HepG2 (cell line): ENCODE results near the gene SCGB3A1. TPM values are rescaled to one million over a fixed set of nuclear protein-coding genes. Genes with fewer than 3 reads are reported as not detected.

ENCODE experiments used
- ATAC-seq: fragments of 200-7000 bp; cut with Tn5 transposase; 3 replicates; pipeline ENCODE4 v1.9.1; 2020; ENCODE audit warnings: mild to moderate bottlenecking, moderate library complexity
- BruUV-seq: library from RNA; stranded (reverse); fragments of 400-500 nt; replicated peaks from 2 replicates; lab custom pipeline; 2021; lab: Mats Ljungman, UMichigan
- CTCF ChIA-PET: fragments of 300-600 bp; formaldehyde crosslinking; extraction: SDS; loops from one replicate; lab custom pipeline; 2021; ENCODE audit warnings: low total read pairs, inconsistent platforms, low intra/inter-chr PET ratio; lab: Yijun Ruan, JAX
- POLR2A ChIA-PET: fragments of 350-600 bp; sonication (Branson Sonifier 250); formaldehyde crosslinking; loops from one replicate; lab custom pipeline; 2020; ENCODE audit warnings: antibody characterized with exemption, inconsistent platforms; lab: Yijun Ruan, JAX
- DNase-seq: peaks from one replicate; pipeline ENCODE4 v3.0.0-alpha.2; 2015; ENCODE audit warnings: low spot score
- FAIRE-seq: peaks from 3 replicates; lab custom pipeline; 2011; peaks lifted over from hg19 to GRCh38; lab: Jason Lieb, UNC
- H2AFZ ChIP-seq: one replicate; pipeline ENCODE4 v1.6.1; 2011; ENCODE audit warnings: low read length, inconsistent platforms
- H3K27ac ChIP-seq: fragments of 300-600 bp; 3 replicates; pipeline ENCODE4 v1.8.0; 2011; ENCODE audit warnings: mixed run types, mild to moderate bottlenecking, mixed read lengths, low read length, inconsistent platforms; ENCODE audit not compliant: insufficient read depth; ENCODE audit errors: extremely low read length
- H3K27me3 ChIP-seq, 2 experiments: fragments of 200-600 bp in 1 of 2; 2 replicates in 1 of 2; 3 replicates in 1 of 2; pipeline versions ENCODE4 v1.6.0 to v1.8.0; 2011; ENCODE audit warnings: low read length in 2 of 2, mild to moderate bottlenecking in 2 of 2, moderate library complexity in 2 of 2, inconsistent platforms in 1 of 2; ENCODE audit not compliant: insufficient read depth in 2 of 2, control insufficient read depth in 1 of 2
- H3K36me3 ChIP-seq, 2 experiments: fragments of 200-600 bp in 1 of 2; replicated peaks in 1 of 2; 2 replicates in 1 of 2; 3 replicates in 1 of 2; pipeline versions ENCODE4 v1.5.1 to v1.8.0; 2011; ENCODE audit warnings: low read length in 2 of 2, inconsistent platforms in 1 of 2; ENCODE audit not compliant: insufficient read depth in 2 of 2, control insufficient read depth in 1 of 2
- H3K4me1 ChIP-seq: 2 replicates; pipeline ENCODE4 v1.5.1; 2012; ENCODE audit warnings: low read length, inconsistent platforms; ENCODE audit not compliant: insufficient read depth
- H3K4me2 ChIP-seq: 2 replicates; pipeline ENCODE4 v1.6.0; 2011; ENCODE audit warnings: low read depth, low read length, inconsistent platforms
- H3K4me3 ChIP-seq, 3 experiments: fragments of 200-600 bp in 1 of 3; sonication (generic), shearing (Covaris generic) in 1 of 3; replicated peaks in 1 of 3; 2 replicates each; pipeline ENCODE4 v1.5.1; 2011 to 2016; ENCODE audit warnings: low read length in 3 of 3, inconsistent platforms in 2 of 3, low read depth in 2 of 3, mild to moderate bottlenecking in 2 of 3, control low read depth in 1 of 3, mixed read lengths in 1 of 3; ENCODE audit not compliant: insufficient read depth in 1 of 3
- H3K79me2 ChIP-seq: one replicate; pipeline ENCODE4 v1.6.1; 2011; ENCODE audit warnings: low read length, inconsistent platforms; ENCODE audit not compliant: insufficient read depth
- H3K9ac ChIP-seq: 2 replicates; pipeline ENCODE4 v1.6.0; 2011; ENCODE audit warnings: mild to moderate bottlenecking, low read depth, low read length, inconsistent platforms; ENCODE audit not compliant: insufficient read depth
- H3K9me3 ChIP-seq: 2 replicates; pipeline ENCODE4 v1.5.1; 2012; ENCODE audit warnings: mild to moderate bottlenecking, low read length
- H4K20me1 ChIP-seq: 2 replicates; pipeline ENCODE4 v1.6.0; 2011; ENCODE audit warnings: inconsistent platforms, mild to moderate bottlenecking, low read length, moderate library complexity; ENCODE audit not compliant: insufficient read depth
- CREB1 ChIP-seq, 2 experiments: fragments of 450-650 bp in 1 of 2; IDR thresholded peaks; 2 replicates each; pipeline ENCODE4 v1.6.1; 2016 to 2017; ENCODE audit warnings: control low read depth in 1 of 2, mild to moderate bottlenecking in 1 of 2, missing compliant biosample characterization in 1 of 2, missing genetic modification characterization in 1 of 2
- MTA1 ChIP-seq: sonication (generic); formaldehyde crosslinking; IDR thresholded peaks from 2 replicates; pipeline ENCODE4 v1.4.0; 2020; ENCODE audit warnings: missing genetic modification reagents, mild to moderate bottlenecking, borderline replicate concordance
- PRMT3 ChIP-seq: sonication (generic); formaldehyde crosslinking; IDR thresholded peaks from 2 replicates; pipeline ENCODE4 v1.8.1; 2022; ENCODE audit warnings: low read depth, mild to moderate bottlenecking, moderate library complexity, missing genetic modification reagents, borderline replicate concordance
- RFX3 ChIP-seq: IDR thresholded peaks from 2 replicates; pipeline ENCODE4 v1.6.1; 2016; ENCODE audit warnings: missing biosample characterization, missing genetic modification reagents
- SP2 ChIP-seq: sonication (generic); formaldehyde crosslinking; IDR thresholded peaks from 2 replicates; pipeline ENCODE4 v1.5.1; 2020; ENCODE audit warnings: mild to moderate bottlenecking, missing genetic modification reagents
- ZFAT ChIP-seq: sonication (generic); formaldehyde crosslinking; conservative IDR thresholded peaks from 2 replicates; pipeline ENCODE4 v1.8.1; 2023; ENCODE audit warnings: missing genetic modification reagents, inconsistent platforms
- ZNF776 ChIP-seq: sonication (generic); formaldehyde crosslinking; IDR thresholded peaks from 2 replicates; pipeline ENCODE4 v1.4.0; 2020; ENCODE audit warnings: mild to moderate bottlenecking, missing genetic modification reagents
- ZNF879 ChIP-seq: sonication (generic); formaldehyde crosslinking; IDR thresholded peaks from 2 replicates; pipeline ENCODE4 v1.8.1; 2023; ENCODE audit warnings: missing genetic modification reagents
- WGBS: methylation state at CpG from one replicate; pipeline ENCODE4 v1.1.6; 2017; ENCODE audit warnings: low lambda C conversion rate; 5-methylcytosine and 5-hydroxymethylcytosine counted together
- in situ Hi-C: cut with HindIII; loops from 2 replicates; pipeline ENCODE4 v1.10.0; 2017; ENCODE audit warnings: low pct_unique_long_range_greater_than_20kb; ENCODE audit not compliant: extremely low pct_ligation_motif_present
- intact Hi-C: fragments of 100-400 bp; cut with micrococcal nuclease; formaldehyde crosslinking; loops from one replicate; pipeline ENCODE4 v1.10.0; 2022; ENCODE audit not compliant: unreplicated experiment
- polyA plus RNA-seq, 8 experiments: library from polyadenylated mRNA; depleted of rRNA in 3 of 8; stranded (reverse) in 7 of 8; unstranded in 1 of 8; fragments of >200 nt; fragmentation: Illumina TruSeq in 4 of 8; extraction: Trizol in 4 of 8; gene quantifications; 2 replicates each; pipeline versions ENCODE4 v1.2.1 to v1.2.3, GENCODE V29; 2011 to 2016; ENCODE audit warnings: low read depth in 4 of 8, missing spikeins in 1 of 8, mixed read lengths in 1 of 8; ENCODE audit not compliant: insufficient read depth in 1 of 8
- total RNA-seq, 5 experiments: library from RNA; depleted of rRNA; stranded (reverse); fragments of >200 nt; fragmentation: Illumina TruSeq; extraction: Trizol; gene quantifications; 2 replicates each; pipeline ENCODE4 v1.2.3, GENCODE V29; 2016; ENCODE audit warnings: low read depth in 1 of 5

Gene SCGB3A1
- total and polyA plus RNA-seq, 2 of the 13 experiments (the other 11 are each of a cell fraction or from before 2014, with no cell fraction given): not detected

DNA sequence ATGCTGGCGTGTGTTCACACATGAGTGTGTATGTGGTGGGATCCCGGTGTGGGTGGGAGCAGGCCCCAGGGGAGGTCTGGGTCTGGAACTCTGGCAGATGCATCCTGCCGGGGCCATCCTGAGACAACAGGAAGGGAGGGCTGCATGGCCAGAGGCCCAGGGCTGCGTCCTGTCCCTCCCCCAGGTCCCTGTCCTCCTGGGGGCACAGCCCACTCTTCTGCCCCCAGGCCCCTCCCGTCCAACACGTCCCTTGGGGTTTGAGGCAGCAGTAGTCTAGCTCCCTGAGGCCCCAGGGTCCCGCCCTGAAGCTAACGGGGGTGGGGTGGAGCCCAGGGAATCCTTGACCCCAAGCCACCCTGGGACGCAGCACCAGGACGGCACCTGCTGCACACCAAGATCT lies 41.5 kb upstream of the SCGB3A1 start:
- in situ Hi-C loops (no loop called here), intact Hi-C loops (no loop called here)
- no peak for DNase-seq
- WGBS: 100% methylated on average over 1 of the region's 10 CpGs
- Histone ChIP-seq H3K27me3 (peaks cover 5 to 32% of the 10 kb centered on the region in 2 experiments; a peak in 3 of 5 replicates), H4K20me1 (no peaks in the 10 kb centered on the region), H3K27ac (no peak overlapping the region), H2AFZ (no peak overlapping the region), H3K4me2 (no peak overlapping the region), H3K79me2 (no peaks in the 10 kb centered on the region), H3K9me3 (no peaks in the 10 kb centered on the region), H3K9ac (no peak overlapping the region), H3K4me1 (no peaks in the 10 kb centered on the region), H3K36me3 (no peaks in the 10 kb centered on the region), H3K4me3 (no peak overlapping the region)
- no peak for TF ChIP-seq ZNF776 (CRISPR knock-in tag)
- no peak for TF ChIP-seq PRMT3
- ATAC-seq: no peak
- ChIA-PET POLR2A (no interaction called here), CTCF (no interaction called here)
- no TSS peak for BruUV-seq
- no peak for FAIRE-seq

DNA sequence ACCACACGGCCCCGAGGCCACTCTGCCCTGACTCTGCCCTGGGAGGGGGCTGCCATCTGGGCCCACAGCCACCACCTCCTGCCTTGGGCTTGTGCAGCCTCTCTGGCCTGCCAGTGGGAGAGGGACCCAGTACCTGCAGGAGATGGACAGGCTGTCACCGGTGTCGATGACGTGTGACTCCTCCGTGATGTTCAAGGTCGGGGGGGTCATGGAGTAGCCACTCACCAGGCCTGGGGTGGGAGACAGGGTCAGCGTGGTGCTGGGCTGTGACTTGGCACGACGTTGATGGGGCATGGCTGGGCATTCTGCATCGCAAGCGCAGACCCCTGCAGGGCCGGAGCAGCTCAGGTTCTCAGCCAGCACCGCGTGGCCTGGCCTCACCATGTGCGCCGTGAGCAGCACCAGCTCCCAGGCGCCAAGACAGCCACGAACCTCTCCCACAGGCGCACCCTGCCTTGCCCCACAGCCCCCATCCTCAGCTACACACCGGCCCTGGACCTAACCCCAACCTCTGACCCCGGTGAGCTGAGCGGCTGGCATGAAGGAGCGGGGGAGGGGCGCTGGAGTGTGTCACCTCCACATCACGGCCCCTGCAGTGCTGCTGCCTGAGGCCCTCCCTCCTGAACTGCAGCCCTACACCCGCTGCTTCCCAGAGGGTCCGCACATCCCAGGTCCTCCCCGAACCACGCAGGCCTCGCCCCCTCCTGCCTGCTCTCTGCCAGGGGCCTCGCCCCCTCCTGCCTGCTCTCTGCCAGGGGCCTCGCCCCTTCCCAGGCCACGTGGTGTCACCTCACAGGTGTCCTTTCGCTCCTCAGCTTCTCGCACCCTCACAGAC lies 40.5 kb upstream of the SCGB3A1 start:
- no peak for ATAC-seq
- Histone ChIP-seq H3K9me3 (no peaks in the 10 kb centered on the region), H3K4me1 (no peaks in the 10 kb centered on the region), H3K4me2 (no peak overlapping the region), H3K79me2 (no peaks in the 10 kb centered on the region), H2AFZ (no peak overlapping the region), H3K9ac (no peak overlapping the region), H3K36me3 (no peaks in the 10 kb centered on the region), H4K20me1 (no peaks in the 10 kb centered on the region), H3K27ac (no peak overlapping the region), H3K27me3 (peaks cover 8 to 40% of the 10 kb centered on the region in 2 experiments; a peak in 3 of 5 replicates), H3K4me3 (no peak overlapping the region)
- BruUV-seq: no TSS peak
- no peak for DNase-seq
- POLR2A ChIA-PET: no interaction called here
- CTCF ChIA-PET: no interaction called here
- TF ChIP-seq RFX3 (no peak), CREB1 (IDR thresholded peaks at IDR 0.05) (peak; percentile 55), CREB1 (CRISPR knock-in tag; IDR thresholded peaks at IDR 0.05) (no peak), ZFAT (CRISPR knock-in tag) (no peak), MTA1 (no peak), ZNF879 (no peak), SP2 (no peak)
- intact Hi-C loops (no loop called here), in situ Hi-C loops (no loop called here)
- 19% methylated on average over 12 of the region's 36 CpGs for WGBS
- no peak for FAIRE-seq
